WTC11 (cell line): ENCODE measurements around the gene TMIE. TPM values are rescaled to one million over a fixed set of nuclear protein-coding genes. Genes with fewer than 3 reads are reported as not detected.

Source experiments
- ATAC-seq: fragments of 200-7000 bp; cut with Tn5 transposase; 2 replicates; pipeline ENCODE4 v1.10.0; 2021; ENCODE audit warnings: mild to moderate bottlenecking, moderate library complexity
- CTCF ChIA-PET: fragments of 300-600 bp; sonication (Branson Sonifier 250); formaldehyde crosslinking; loops from one replicate; lab custom pipeline; 2021; ENCODE audit warnings: antibody characterized with exemption; lab: Charles Lee
- POLR2A ChIA-PET: fragments of 350-600 bp; sonication (Branson Sonifier 250); formaldehyde crosslinking; loops from one replicate; lab custom pipeline; 2021; ENCODE audit warnings: antibody characterized with exemption; lab: Charles Lee
- DNase-seq: peaks from one replicate; pipeline ENCODE4 v3.0.0; 2021; ENCODE audit warnings: low spot score
- H3K27ac Mint-ChIP-seq: 2 replicates; pipeline ENCODE4 v1.8.0; 2021; ENCODE audit warnings: mixed read lengths
- H3K27me3 Mint-ChIP-seq: 2 replicates; pipeline ENCODE4 v1.8.0; 2021; ENCODE audit warnings: low read depth, mild to moderate bottlenecking, moderate library complexity, mixed read lengths
- H3K36me3 Mint-ChIP-seq: 2 replicates; pipeline ENCODE4 v1.8.0; 2021; ENCODE audit warnings: mixed read lengths
- H3K4me1 Mint-ChIP-seq: 2 replicates; pipeline ENCODE4 v1.8.0; 2022; ENCODE audit warnings: mixed read lengths
- H3K4me3 Mint-ChIP-seq: 2 replicates; pipeline ENCODE4 v1.8.0; 2021; ENCODE audit warnings: mild to moderate bottlenecking, moderate library complexity, mixed read lengths
- H3K9me3 Mint-ChIP-seq: 2 replicates; pipeline ENCODE4 v1.8.0; 2021; ENCODE audit warnings: mixed read lengths
- ELF4 ChIP-seq: sonication (generic); formaldehyde crosslinking; IDR thresholded peaks from 2 replicates; pipeline ENCODE4 v1.8.1; 2022; ENCODE audit warnings: low read depth, mild to moderate bottlenecking, moderate library complexity, missing genetic modification reagents
- EMX1 ChIP-seq: fragments of 250-450 bp; sonication (Bioruptor Pico); IDR thresholded peaks from 2 replicates; pipeline ENCODE4 v1.8.0; 2021; ENCODE audit warnings: mild to moderate bottlenecking
- FOXP1 ChIP-seq: sonication (generic); formaldehyde crosslinking; IDR thresholded peaks from 2 replicates; pipeline ENCODE4 v1.8.0; 2022; ENCODE audit warnings: missing genetic modification reagents, mild to moderate bottlenecking, moderate library complexity, borderline replicate concordance
- GRHL2 ChIP-seq: fragments of 250-450 bp; sonication (Bioruptor Pico); IDR thresholded peaks from 2 replicates; pipeline ENCODE4 v1.8.0; 2022; ENCODE audit warnings: mild to moderate bottlenecking, moderate library complexity; ENCODE audit not compliant: insufficient replicate concordance, severe bottlenecking
- IRF2 ChIP-seq: sonication (generic); formaldehyde crosslinking; IDR thresholded peaks from 2 replicates; pipeline ENCODE4 v1.8.0; 2022; ENCODE audit warnings: low read depth, missing genetic modification reagents, borderline replicate concordance
- MYBL2 ChIP-seq: sonication (generic); formaldehyde crosslinking; IDR thresholded peaks from 2 replicates; pipeline ENCODE4 v1.8.1; 2023; ENCODE audit warnings: mild to moderate bottlenecking, moderate library complexity, missing genetic modification reagents
- NR1H2 ChIP-seq: sonication (generic); formaldehyde crosslinking; IDR thresholded peaks from 2 replicates; pipeline ENCODE4 v1.9.0; 2021; ENCODE audit warnings: mild to moderate bottlenecking, moderate library complexity, missing genetic modification reagents
- SMAD3 ChIP-seq: sonication (generic); formaldehyde crosslinking; IDR thresholded peaks from 2 replicates; pipeline ENCODE4 v1.8.0; 2022; ENCODE audit warnings: missing genetic modification reagents, mild to moderate bottlenecking, borderline replicate concordance
- SOX15 ChIP-seq: fragments of 250-450 bp; sonication (Bioruptor Pico); IDR thresholded peaks from 2 replicates; pipeline ENCODE4 v1.9.0; 2021; ENCODE audit warnings: mild to moderate bottlenecking
- ZBTB21 ChIP-seq: sonication (generic); formaldehyde crosslinking; IDR thresholded peaks from 2 replicates; pipeline ENCODE4 v1.8.1; 2023; ENCODE audit warnings: mild to moderate bottlenecking, missing genetic modification reagents, borderline replicate concordance
- ZNF121 ChIP-seq: sonication (generic); formaldehyde crosslinking; IDR thresholded peaks from 2 replicates; pipeline ENCODE4 v1.8.0; 2023; ENCODE audit warnings: missing genetic modification reagents
- ZNF263 ChIP-seq: sonication (generic); formaldehyde crosslinking; IDR thresholded peaks from 2 replicates; pipeline ENCODE4 v1.8.1; 2022; ENCODE audit warnings: low read depth, mild to moderate bottlenecking, moderate library complexity, missing genetic modification reagents
- ZNF423 ChIP-seq: fragments of 250-450 bp; sonication (Bioruptor Pico); IDR thresholded peaks from 2 replicates; pipeline ENCODE4 v2.1.2; 2022; ENCODE audit warnings: mild to moderate bottlenecking, moderate library complexity
- total RNA-seq: library from RNA; stranded (reverse); gene quantifications from 3 replicates; pipeline ENCODE4 v1.2.3, GENCODE V29; 2021
- TF ChIP-seq, protein P1 (sequence below): sonication (generic); formaldehyde crosslinking; IDR thresholded peaks from 2 replicates; pipeline ENCODE4 v1.8.1; 2023; ENCODE audit warnings: mild to moderate bottlenecking, missing genetic modification reagents
- TF ChIP-seq, protein P2 (sequence below): sonication (generic); formaldehyde crosslinking; IDR thresholded peaks from 2 replicates; pipeline ENCODE4 v1.8.0; 2023; ENCODE audit warnings: missing genetic modification reagents, mild to moderate bottlenecking, borderline replicate concordance
- TF ChIP-seq, protein P3 (sequence below): sonication (generic); formaldehyde crosslinking; IDR thresholded peaks from 2 replicates; pipeline ENCODE4 v1.8.0; 2022; ENCODE audit warnings: mild to moderate bottlenecking, missing genetic modification reagents
- TF ChIP-seq, protein P4 (sequence below): sonication (generic); formaldehyde crosslinking; IDR thresholded peaks from 2 replicates; pipeline ENCODE4 v1.8.0; 2022; ENCODE audit warnings: missing genetic modification reagents
- TF ChIP-seq, protein P5 (sequence below): fragments of 250-450 bp; sonication (Bioruptor Pico); IDR thresholded peaks from 2 replicates; pipeline ENCODE4 v1.9.0; 2021; ENCODE audit warnings: mild to moderate bottlenecking
- TF ChIP-seq, protein P6 (sequence below): sonication (generic); formaldehyde crosslinking; IDR thresholded peaks from 2 replicates; pipeline ENCODE4 v1.8.1; 2023; ENCODE audit warnings: mild to moderate bottlenecking, moderate library complexity, missing genetic modification reagents
- TF ChIP-seq, protein P7 (sequence below): fragments of 250-450 bp; sonication (Bioruptor Pico); conservative IDR thresholded peaks from 2 replicates; pipeline ENCODE4 v1.9.0; 2021; ENCODE audit warnings: mild to moderate bottlenecking

TMIE gene
- total RNA-seq, 1 experiment from 2014 or later: 0.57 TPM

DNA sequence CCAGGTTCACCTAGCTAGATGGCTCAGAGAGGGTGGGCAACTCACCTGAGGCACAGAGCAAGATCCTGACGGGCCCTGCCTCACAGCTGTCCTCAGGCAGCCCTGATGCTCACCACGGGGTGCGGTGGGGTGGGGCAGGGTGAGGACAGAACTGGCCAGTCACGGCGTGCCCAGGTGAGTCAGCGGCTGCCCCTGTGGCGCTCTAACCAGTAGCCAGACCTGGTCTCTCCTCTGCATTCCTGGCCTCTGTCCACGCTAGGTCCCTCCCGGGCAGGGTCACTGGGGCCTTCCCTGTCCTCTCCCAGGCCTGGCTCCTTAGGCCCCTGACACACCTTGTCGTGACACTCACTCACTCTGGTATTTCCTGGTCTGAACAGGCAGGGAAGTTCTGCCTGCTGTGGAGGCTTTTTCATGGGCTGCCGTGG is 8.6 kb upstream of the TMIE start:
- H3K27me3 Mint-ChIP-seq: peaks cover 25% of the 10 kb centered on the region

DNA sequence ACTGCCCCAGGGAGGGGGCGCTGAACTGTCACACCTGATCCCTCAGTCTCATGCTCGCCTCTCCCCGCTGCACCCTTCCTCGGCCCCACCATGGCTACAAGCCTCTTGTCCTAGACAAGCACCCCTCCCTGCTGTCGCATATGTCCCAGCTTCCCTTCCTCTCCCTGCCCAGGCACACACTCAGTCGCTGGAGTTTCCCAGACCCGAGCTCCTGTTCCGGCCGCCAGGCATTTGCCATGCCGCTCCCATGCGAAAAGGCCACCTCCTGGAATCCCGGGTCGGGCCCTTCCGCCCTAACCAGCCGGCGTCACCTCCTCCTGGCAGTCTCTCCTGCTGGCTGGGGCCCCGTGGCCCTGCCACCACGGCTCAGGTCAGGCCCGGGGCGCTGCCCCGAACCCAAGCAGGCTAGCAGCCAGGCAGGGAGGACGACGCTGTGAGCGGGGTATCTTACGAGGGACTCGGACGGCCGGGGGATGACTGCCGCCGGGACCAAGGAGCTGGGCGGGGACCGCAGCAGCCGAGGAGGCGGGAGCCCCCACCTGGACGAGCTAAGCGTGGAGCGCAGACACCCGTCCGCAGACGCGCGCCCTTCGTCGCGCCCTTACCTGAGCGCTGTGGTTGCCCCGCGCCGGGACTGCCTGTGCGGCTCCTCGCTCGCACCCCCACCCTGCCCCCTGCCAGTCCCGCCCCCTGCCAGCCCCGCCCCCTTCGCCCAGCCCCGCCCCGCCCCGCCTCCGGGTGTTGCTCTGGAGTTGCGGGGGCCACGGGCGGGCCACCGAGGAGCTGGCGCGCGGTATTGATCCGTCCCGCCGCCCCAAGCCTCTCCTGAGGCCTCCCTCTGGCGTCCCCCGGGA is 7.9 kb upstream of the TMIE start, which contains the start of gene ALS2CL:
TSS of gene ALS2CL (minus strand) at position 642 of the 854 bp plus-strand sequence. CDS start 4,239 bp downstream, outside the sequence.
- ATAC-seq: peak; percentile 60
- ChIA-PET CTCF (interaction anchor here (0.5 to 4.1 kb wide), 19 partner anchors 10 to 315 kb away, joined by 3 to 20 read pairs (median 5); partner anchors contain the start of gene PRSS50), POLR2A (interaction anchor here (0.5 kb wide), 1 partner anchor 409 kb away, joined by 3 read pairs; no protein-coding TSS in a partner anchor)
- no peaks in the 10 kb centered on the region for H3K36me3 Mint-ChIP-seq
- peak; percentile 66 for DNase-seq
- peaks cover 22% of the 10 kb centered on the region for H3K4me1 Mint-ChIP-seq
- no peak within 1 kb of the TSS for H3K27ac Mint-ChIP-seq
- no peaks in the 10 kb centered on the region for H3K9me3 Mint-ChIP-seq
- peaks cover 25% of the 10 kb centered on the region for H3K27me3 Mint-ChIP-seq
- peak within 1 kb of the TSS; percentile 69 for H3K4me3 Mint-ChIP-seq
- no peak for TF ChIP-seq EMX1 (CRISPR knock-in tag)
- TF ChIP-seq, protein P1, sequence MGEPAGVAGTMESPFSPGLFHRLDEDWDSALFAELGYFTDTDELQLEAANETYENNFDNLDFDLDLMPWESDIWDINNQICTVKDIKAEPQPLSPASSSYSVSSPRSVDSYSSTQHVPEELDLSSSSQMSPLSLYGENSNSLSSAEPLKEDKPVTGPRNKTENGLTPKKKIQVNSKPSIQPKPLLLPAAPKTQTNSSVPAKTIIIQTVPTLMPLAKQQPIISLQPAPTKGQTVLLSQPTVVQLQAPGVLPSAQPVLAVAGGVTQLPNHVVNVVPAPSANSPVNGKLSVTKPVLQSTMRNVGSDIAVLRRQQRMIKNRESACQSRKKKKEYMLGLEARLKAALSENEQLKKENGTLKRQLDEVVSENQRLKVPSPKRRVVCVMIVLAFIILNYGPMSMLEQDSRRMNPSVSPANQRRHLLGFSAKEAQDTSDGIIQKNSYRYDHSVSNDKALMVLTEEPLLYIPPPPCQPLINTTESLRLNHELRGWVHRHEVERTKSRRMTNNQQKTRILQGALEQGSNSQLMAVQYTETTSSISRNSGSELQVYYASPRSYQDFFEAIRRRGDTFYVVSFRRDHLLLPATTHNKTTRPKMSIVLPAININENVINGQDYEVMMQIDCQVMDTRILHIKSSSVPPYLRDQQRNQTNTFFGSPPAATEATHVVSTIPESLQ (CRISPR knock-in tag): no peak
- TF ChIP-seq, protein P2, sequence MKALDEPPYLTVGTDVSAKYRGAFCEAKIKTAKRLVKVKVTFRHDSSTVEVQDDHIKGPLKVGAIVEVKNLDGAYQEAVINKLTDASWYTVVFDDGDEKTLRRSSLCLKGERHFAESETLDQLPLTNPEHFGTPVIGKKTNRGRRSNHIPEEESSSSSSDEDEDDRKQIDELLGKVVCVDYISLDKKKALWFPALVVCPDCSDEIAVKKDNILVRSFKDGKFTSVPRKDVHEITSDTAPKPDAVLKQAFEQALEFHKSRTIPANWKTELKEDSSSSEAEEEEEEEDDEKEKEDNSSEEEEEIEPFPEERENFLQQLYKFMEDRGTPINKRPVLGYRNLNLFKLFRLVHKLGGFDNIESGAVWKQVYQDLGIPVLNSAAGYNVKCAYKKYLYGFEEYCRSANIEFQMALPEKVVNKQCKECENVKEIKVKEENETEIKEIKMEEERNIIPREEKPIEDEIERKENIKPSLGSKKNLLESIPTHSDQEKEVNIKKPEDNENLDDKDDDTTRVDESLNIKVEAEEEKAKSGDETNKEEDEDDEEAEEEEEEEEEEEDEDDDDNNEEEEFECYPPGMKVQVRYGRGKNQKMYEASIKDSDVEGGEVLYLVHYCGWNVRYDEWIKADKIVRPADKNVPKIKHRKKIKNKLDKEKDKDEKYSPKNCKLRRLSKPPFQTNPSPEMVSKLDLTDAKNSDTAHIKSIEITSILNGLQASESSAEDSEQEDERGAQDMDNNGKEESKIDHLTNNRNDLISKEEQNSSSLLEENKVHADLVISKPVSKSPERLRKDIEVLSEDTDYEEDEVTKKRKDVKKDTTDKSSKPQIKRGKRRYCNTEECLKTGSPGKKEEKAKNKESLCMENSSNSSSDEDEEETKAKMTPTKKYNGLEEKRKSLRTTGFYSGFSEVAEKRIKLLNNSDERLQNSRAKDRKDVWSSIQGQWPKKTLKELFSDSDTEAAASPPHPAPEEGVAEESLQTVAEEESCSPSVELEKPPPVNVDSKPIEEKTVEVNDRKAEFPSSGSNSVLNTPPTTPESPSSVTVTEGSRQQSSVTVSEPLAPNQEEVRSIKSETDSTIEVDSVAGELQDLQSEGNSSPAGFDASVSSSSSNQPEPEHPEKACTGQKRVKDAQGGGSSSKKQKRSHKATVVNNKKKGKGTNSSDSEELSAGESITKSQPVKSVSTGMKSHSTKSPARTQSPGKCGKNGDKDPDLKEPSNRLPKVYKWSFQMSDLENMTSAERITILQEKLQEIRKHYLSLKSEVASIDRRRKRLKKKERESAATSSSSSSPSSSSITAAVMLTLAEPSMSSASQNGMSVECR (CRISPR knock-in tag): no peak
- TF ChIP-seq, protein P3, sequence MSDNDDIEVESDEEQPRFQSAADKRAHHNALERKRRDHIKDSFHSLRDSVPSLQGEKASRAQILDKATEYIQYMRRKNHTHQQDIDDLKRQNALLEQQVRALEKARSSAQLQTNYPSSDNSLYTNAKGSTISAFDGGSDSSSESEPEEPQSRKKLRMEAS (CRISPR knock-in tag): 0 out of 2 replicates have a peak, but pooled peaks have one; percentile 16
- TF ChIP-seq, protein P4, sequence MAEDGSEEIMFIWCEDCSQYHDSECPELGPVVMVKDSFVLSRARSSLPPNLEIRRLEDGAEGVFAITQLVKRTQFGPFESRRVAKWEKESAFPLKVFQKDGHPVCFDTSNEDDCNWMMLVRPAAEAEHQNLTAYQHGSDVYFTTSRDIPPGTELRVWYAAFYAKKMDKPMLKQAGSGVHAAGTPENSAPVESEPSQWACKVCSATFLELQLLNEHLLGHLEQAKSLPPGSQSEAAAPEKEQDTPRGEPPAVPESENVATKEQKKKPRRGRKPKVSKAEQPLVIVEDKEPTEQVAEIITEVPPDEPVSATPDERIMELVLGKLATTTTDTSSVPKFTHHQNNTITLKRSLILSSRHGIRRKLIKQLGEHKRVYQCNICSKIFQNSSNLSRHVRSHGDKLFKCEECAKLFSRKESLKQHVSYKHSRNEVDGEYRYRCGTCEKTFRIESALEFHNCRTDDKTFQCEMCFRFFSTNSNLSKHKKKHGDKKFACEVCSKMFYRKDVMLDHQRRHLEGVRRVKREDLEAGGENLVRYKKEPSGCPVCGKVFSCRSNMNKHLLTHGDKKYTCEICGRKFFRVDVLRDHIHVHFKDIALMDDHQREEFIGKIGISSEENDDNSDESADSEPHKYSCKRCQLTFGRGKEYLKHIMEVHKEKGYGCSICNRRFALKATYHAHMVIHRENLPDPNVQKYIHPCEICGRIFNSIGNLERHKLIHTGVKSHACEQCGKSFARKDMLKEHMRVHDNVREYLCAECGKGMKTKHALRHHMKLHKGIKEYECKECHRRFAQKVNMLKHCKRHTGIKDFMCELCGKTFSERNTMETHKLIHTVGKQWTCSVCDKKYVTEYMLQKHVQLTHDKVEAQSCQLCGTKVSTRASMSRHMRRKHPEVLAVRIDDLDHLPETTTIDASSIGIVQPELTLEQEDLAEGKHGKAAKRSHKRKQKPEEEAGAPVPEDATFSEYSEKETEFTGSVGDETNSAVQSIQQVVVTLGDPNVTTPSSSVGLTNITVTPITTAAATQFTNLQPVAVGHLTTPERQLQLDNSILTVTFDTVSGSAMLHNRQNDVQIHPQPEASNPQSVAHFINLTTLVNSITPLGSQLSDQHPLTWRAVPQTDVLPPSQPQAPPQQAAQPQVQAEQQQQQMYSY: 0 out of 2 replicates have a peak, but pooled peaks have one; percentile 35
- TF ChIP-seq MYBL2 (CRISPR knock-in tag): no peak
- TF ChIP-seq GRHL2 (CRISPR knock-in tag): no peak
- 0 out of 2 replicates have a peak, but pooled peaks have one; percentile 38 for TF ChIP-seq ZNF263 (CRISPR knock-in tag)
- TF ChIP-seq, protein P5, sequence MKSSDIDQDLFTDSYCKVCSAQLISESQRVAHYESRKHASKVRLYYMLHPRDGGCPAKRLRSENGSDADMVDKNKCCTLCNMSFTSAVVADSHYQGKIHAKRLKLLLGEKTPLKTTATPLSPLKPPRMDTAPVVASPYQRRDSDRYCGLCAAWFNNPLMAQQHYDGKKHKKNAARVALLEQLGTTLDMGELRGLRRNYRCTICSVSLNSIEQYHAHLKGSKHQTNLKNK (CRISPR knock-in tag): no peak
- no peak for TF ChIP-seq ZBTB21
- TF ChIP-seq, protein P6, sequence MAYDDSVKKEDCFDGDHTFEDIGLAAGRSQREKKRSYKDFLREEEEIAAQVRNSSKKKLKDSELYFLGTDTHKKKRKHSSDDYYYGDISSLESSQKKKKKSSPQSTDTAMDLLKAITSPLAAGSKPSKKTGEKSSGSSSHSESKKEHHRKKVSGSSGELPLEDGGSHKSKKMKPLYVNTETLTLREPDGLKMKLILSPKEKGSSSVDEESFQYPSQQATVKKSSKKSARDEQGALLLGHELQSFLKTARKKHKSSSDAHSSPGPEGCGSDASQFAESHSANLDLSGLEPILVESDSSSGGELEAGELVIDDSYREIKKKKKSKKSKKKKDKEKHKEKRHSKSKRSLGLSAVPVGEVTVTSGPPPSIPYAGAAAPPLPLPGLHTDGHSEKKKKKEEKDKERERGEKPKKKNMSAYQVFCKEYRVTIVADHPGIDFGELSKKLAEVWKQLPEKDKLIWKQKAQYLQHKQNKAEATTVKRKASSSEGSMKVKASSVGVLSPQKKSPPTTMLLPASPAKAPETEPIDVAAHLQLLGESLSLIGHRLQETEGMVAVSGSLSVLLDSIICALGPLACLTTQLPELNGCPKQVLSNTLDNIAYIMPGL (CRISPR knock-in tag): peak; percentile 45; the same call in 1 of the 2 replicates
- TF ChIP-seq, protein P7, sequence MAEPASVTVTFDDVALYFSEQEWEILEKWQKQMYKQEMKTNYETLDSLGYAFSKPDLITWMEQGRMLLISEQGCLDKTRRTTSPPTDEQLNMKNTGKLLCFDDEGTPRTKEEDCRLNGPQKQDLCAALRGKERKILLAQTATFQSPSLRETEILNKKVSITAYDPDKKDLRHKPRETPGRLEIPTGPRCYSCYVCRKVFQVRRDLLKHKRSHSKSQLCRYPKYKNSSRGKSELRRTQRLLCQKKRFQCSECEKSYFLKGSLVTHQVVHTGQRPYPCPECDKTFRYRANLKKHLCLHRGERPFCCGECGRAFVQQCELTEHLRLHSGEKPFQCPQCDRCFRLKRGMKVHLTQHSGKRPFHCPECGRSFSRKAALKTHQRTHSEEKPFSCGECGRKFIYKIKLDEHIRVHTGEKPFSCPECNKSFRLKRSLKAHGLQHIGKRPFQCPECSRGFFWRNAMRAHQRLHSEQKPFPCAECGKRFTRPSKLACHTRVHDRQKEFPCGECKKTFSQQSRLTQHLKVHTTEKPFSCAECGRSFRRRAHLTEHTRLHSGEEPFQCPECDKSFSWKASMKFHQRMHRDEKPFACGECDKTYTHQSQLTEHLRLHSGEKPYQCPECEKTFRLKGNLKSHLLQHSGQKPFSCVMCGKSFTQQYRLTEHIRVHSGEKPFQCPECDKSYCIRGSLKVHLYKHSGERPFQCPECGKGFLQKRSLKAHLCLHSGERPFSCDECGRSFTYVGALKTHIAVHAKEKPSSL: no peak
- TF ChIP-seq SOX15 (CRISPR knock-in tag): no peak
- no peak for TF ChIP-seq ELF4 (CRISPR knock-in tag)

More for the DNA sequence above, 8.6 kb upstream of the TMIE start:
- CTCF ChIA-PET: interaction anchor here (1.0 to 4.1 kb wide), 10 partner anchors 14 to 229 kb away, joined by 3 to 20 read pairs (median 6); partner anchors contain the start of gene PRSS50
- no peaks in the 10 kb centered on the region for H3K9me3 Mint-ChIP-seq
- no peaks in the 10 kb centered on the region for H3K36me3 Mint-ChIP-seq
- DNase-seq: peak; percentile 47
- POLR2A ChIA-PET: no interaction called here
- H3K4me3 Mint-ChIP-seq: peak overlapping the region; percentile 69
- no peak overlapping the region for H3K27ac Mint-ChIP-seq
- H3K4me1 Mint-ChIP-seq: peaks cover 22% of the 10 kb centered on the region
- ATAC-seq: no peak; the same call in none of the 2 replicates
- TF ChIP-seq NR1H2 (CRISPR knock-in tag) (no peak), SMAD3 (no peak), ZNF121 (CRISPR knock-in tag) (0 out of 2 replicates have a peak, but pooled peaks have one; percentile 32), IRF2 (CRISPR knock-in tag) (no peak), FOXP1 (CRISPR knock-in tag) (no peak), ZNF423 (no peak)
